ENCODE measurements around the gene DRD4. TPM values are rescaled to one million over a fixed set of nuclear protein-coding genes. Genes with fewer than 3 reads are reported as not detected.

Gene DRD4
- total and polyA plus RNA-seq, 2 of the 13 experiments (the other 11 are each of a cell fraction or from before 2014, with no cell fraction given) = 0.09 to 0.13 TPM

DNA sequence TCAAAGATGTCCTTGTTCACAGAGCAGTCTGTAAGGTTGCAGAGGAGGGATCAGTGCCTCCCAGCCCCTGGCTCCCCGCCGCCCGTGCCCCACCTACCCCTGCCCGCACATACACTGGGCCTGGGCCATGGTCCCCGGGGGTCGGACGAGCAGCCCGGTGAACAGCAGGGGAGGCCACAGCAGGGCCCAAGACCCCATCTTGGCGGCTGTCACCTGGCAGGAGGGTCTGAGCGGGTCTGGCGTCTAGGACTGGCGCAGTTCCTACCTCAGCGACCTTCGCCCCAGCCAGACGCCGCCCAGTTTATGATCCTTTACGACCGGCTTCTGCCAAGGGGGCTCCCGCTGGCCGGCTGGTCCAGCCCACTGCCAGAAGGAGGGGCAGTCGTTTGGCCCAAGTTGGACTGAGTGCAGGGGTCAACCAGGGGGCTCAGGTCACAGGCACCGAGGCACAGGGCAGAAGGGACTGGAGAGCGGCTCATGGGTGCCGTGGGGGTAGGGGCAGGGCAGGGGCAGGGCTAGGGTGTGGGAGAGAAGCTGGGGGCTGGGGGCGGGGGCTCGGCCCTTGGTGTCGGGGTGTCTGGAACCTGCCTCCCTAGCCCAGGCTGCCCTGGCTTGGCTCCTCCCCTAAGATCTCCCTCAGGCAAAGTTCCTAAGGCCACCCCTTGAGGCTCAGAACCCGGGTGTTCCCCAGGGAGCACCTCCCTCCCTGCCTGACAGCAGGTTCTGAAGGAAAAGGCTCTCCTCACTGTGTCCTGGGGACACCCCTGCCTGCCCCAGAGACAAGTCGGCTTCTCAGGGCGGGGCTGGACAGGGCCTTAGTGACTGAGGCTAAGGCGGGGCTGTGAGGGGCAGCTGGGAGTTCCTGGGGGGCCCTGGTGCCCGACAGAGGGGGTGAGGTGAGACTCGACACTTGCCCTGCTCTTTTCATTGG is 12.1 kb upstream of the DRD4 start, which contains the start of gene CDHR5 (continued):
- no peak for TF ChIP-seq FIP1L1 (IDR thresholded peaks at IDR 0.05; ENCODE audit: borderline replicate concordance, insufficient read depth, low read depth, low read length)
- TF ChIP-seq RARA (CRISPR knock-in tag; IDR thresholded peaks at IDR 0.05) = no peak
- TF ChIP-seq PITX1 (CRISPR knock-in tag; IDR thresholded peaks at IDR 0.05) = 0 out of 2 replicates have a peak, but pooled peaks have one; percentile 18
- TF ChIP-seq ZNF33A (CRISPR knock-in tag; IDR thresholded peaks at IDR 0.05; ENCODE audit: borderline replicate concordance) = no peak
- TF ChIP-seq CC2D1A (CRISPR knock-in tag; IDR thresholded peaks at IDR 0.05) = no peak
- TF ChIP-seq SP5 (CRISPR knock-in tag; IDR thresholded peaks at IDR 0.05; ENCODE audit: borderline replicate concordance, low read depth) = peak; percentile 13; the same call in 1 of the 2 replicates
- TF ChIP-seq, protein P1, sequence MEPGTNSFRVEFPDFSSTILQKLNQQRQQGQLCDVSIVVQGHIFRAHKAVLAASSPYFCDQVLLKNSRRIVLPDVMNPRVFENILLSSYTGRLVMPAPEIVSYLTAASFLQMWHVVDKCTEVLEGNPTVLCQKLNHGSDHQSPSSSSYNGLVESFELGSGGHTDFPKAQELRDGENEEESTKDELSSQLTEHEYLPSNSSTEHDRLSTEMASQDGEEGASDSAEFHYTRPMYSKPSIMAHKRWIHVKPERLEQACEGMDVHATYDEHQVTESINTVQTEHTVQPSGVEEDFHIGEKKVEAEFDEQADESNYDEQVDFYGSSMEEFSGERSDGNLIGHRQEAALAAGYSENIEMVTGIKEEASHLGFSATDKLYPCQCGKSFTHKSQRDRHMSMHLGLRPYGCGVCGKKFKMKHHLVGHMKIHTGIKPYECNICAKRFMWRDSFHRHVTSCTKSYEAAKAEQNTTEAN (CRISPR knock-in tag; conservative IDR thresholded peaks at IDR 0.05) = no peak
- no peak; the same call in 2 of the 3 replicates for TF ChIP-seq MXI1 (IDR thresholded peaks at IDR 0.05; ENCODE audit: borderline replicate concordance, low read depth, low read length)
- TF ChIP-seq ZNF263 (CRISPR knock-in tag; IDR thresholded peaks at IDR 0.05) = peak; percentile 88
- no peak; the same call in 1 of the 2 replicates for TF ChIP-seq POLR2AphosphoS2 (IDR thresholded peaks at IDR 0.05; ENCODE audit: low read depth, low read length)
- TF ChIP-seq, protein P2, sequence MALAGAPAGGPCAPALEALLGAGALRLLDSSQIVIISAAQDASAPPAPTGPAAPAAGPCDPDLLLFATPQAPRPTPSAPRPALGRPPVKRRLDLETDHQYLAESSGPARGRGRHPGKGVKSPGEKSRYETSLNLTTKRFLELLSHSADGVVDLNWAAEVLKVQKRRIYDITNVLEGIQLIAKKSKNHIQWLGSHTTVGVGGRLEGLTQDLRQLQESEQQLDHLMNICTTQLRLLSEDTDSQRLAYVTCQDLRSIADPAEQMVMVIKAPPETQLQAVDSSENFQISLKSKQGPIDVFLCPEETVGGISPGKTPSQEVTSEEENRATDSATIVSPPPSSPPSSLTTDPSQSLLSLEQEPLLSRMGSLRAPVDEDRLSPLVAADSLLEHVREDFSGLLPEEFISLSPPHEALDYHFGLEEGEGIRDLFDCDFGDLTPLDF (CRISPR knock-in tag; IDR thresholded peaks at IDR 0.05) = no peak
- TF ChIP-seq ZSCAN31 (CRISPR knock-in tag; IDR thresholded peaks at IDR 0.05; ENCODE audit: low read depth) = no peak
- no peak for TF ChIP-seq SMAD1 (CRISPR knock-in tag; IDR thresholded peaks at IDR 0.05; ENCODE audit: borderline replicate concordance, low read depth)
- TF ChIP-seq CEBPG (CRISPR knock-in tag; IDR thresholded peaks at IDR 0.05) = no peak
- TF ChIP-seq NR3C1 (CRISPR knock-in tag; IDR thresholded peaks at IDR 0.05) = no peak
- TF ChIP-seq RBFOX2 (IDR thresholded peaks at IDR 0.05; ENCODE audit: low read depth, low read length) = no peak
- TF ChIP-seq ZNF776 (CRISPR knock-in tag; IDR thresholded peaks at IDR 0.05) = no peak
- TF ChIP-seq ZNF788 (CRISPR knock-in tag; IDR thresholded peaks at IDR 0.05; ENCODE audit: borderline replicate concordance) = no peak
- TF ChIP-seq ZNF33B (CRISPR knock-in tag; IDR thresholded peaks at IDR 0.05) = no peak
- TF ChIP-seq RAD21 (CRISPR knock-in tag; IDR thresholded peaks at IDR 0.05) = no peak
- TF ChIP-seq GTF3A (CRISPR knock-in tag; conservative IDR thresholded peaks at IDR 0.05) = no peak
- no peak for TF ChIP-seq PAF1 (CRISPR knock-in tag; IDR thresholded peaks at IDR 0.05)
- TF ChIP-seq, protein P3, sequence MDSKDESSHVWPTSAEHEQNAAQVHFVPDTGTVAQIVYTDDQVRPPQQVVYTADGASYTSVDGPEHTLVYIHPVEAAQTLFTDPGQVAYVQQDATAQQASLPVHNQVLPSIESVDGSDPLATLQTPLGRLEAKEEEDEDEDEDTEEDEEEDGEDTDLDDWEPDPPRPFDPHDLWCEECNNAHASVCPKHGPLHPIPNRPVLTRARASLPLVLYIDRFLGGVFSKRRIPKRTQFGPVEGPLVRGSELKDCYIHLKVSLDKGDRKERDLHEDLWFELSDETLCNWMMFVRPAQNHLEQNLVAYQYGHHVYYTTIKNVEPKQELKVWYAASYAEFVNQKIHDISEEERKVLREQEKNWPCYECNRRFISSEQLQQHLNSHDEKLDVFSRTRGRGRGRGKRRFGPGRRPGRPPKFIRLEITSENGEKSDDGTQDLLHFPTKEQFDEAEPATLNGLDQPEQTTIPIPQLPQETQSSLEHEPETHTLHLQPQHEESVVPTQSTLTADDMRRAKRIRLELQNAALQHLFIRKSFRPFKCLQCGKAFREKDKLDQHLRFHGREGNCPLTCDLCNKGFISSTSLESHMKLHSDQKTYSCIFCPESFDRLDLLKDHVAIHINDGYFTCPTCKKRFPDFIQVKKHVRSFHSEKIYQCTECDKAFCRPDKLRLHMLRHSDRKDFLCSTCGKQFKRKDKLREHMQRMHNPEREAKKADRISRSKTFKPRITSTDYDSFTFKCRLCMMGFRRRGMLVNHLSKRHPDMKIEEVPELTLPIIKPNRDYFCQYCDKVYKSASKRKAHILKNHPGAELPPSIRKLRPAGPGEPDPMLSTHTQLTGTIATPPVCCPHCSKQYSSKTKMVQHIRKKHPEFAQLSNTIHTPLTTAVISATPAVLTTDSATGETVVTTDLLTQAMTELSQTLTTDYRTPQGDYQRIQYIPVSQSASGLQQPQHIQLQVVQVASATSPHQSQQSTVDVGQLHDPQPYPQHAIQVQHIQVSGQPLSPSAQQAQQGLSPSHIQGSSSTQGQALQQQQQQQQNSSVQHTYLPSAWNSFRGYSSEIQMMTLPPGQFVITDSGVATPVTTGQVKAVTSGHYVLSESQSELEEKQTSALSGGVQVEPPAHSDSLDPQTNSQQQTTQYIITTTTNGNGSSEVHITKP (CRISPR knock-in tag; IDR thresholded peaks at IDR 0.05; ENCODE audit: low read depth) = 0 out of 2 replicates have a peak, but pooled peaks have one; percentile 30
- no peak for TF ChIP-seq NBN (conservative IDR thresholded peaks at IDR 0.05)
- no peak for TF ChIP-seq ZNF468 (CRISPR knock-in tag; IDR thresholded peaks at IDR 0.05)
- no peak for TF ChIP-seq DNMT3B (CRISPR knock-in tag; conservative IDR thresholded peaks at IDR 0.05)

All from HepG2 (cell line).